HG03103 (cell line): ENCODE results near the gene FBN2.
"Not testable (repeated sequence)": the region's sequence is repeated elsewhere in the genome, so short reads cannot be mapped to it uniquely, and the experiment has no call there.

Source experiments
- ATAC-seq: cut with Tn5 transposase; IDR thresholded peaks from one replicate; pipeline ENCODE4 v1.9.1; 2021; ENCODE audit warnings: low read depth; ENCODE audit not compliant: unreplicated experiment

Gene FBN2

DNA sequence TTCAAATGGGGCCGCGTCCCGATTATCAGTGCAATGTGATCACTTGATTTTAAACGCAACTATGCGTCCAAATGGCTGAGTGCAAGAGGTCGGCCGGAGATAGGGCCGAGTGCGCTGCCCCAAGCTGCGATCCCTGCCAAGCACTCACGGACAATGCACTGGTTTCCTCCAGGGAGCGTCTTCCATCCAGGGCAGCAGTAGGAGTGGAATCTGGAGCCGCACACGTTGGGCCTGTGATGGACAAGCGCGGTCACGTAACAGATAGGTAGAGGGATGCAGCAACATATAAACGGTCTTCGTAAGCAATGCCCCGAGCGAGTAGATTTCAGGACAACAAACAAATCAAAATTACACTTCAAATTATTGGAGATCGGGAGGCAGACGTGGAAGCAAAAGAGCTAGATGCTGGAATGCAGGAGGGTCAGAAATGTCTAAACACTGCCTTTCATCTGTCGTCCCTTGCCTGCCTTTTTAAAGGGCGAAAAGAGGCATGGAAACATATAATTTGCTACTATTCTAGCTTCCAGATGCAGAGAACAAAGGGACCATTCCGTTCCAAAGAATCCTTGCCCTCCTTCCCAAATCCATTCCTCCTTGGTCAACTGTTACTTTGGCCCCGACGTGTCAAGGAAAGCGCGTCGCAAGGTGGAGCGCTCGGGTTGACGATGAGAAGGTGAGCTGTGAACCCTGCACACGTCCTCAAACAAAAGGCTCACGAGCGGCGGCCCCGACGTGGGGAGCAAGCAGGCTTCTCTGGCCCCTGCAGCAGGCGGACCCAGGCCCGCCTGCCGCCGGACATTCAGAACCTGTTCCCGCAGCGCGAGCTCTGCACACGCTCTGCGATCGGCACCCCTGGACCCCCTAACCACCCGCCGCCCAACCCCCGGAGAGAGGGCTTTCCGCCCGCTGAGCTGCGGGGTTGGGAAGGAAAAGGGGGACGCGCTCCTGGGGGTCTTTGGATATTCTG is 1.5 kb downstream of the FBN2 start:
- no peak for ATAC-seq

DNA sequence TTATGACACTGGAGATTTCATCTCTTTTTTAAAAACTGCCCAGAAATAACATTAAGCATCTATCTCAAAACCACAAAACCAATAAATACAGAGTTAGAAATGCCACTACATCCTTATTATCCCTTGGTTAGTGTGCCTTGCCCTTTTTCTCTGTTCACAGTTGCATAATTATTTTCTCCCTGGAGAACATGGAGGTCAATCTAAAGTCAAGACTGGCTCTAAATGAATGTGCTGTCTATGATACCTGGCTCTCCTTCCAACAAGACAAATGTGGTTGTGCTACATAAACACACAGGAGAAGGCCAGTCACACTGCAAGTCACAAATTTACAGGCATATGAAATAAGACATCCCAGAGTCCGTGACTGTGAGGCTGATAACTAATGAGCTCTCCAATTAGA is 2.8 kb downstream of the FBN2 start:
- ATAC-seq = no peak

DNA sequence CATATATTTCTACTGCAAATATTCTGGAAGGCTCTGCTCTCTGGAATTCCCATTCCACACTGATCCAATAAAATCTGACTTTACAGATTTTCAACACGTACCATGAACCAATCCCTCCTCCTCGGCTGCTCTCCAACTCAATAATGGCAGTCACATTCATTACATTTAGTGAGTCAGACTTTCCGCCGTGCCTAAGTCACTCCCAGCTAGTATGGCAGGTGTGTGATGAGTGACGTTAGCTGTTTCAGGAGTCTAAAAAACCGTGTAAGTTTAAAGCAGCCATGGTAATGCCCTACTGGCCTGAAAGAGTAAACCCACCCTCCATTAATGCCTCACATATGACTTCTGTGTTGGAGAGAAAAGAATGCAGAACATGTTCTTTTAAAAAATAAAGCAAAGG is 3.3 kb downstream of the FBN2 start:
- ATAC-seq = no peak

DNA sequence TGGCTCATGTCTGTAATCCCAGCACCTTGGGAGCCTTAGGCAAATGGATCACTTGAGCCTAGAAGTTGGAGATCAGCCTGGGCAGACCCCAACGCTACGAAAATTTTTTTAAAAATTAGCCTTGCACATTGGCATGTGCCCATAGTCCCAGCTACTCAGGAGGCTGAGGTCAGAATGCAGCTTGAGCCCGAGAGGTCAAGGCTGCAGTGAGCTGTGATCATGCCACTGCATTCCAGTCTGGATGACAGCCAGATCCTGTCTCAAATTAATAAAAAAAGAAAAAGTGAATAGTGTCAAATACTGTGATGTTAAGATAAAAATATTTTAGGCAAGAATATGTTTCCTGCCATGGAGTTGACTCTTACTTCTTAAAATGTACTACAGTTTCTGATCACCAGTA is 5.3 kb downstream of the FBN2 start:
- no peak for ATAC-seq

DNA sequence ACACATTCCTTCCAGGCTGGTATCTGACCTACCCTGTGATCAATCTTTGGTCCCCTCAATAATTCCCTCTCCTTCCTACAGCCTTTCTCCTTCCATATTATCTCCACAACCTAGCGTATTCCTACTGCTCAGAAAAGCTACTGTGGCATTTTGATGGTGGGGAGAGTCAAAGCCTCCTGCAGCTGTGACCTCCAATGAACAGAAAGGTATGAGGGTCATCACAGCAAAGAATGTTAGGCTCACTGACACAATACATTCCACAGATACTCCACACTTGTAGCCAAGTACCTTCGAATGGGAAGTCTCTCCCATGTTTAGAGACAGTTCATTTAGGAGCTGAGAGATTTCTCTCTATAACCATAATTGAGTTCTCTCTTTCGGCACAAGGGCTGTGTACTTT is 5.9 kb downstream of the FBN2 start:
- ATAC-seq = no peak

DNA sequence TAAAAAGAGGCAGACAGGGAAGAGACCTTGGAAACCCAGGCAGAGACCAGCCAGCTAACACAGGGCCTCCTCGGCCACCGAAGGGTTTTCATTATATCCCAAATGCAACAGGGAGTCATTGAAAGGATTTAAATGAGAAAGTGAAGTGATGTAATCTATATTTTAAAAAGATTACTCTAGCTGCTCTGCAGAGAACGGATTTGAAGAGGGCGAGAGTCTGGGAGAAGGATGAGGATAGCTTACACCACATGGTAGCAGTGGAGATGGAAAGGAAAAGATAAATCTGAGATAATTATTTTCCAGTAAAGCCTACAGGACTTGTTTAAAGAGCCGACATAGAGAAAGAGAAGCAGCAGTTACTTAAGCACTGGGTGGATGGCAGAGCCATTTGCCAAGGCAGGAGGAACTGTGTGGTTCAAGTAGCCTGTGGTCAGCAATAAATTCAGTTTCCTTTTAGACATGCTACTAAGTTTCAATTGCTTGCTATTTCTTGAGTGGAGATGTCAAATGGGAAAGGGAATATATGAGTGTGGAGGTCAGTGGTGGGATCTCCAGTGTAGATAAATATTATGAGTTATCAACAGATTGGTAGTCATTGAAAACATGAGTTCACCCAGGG is 9.3 kb downstream of the FBN2 start:
- ATAC-seq = no peak

DNA sequence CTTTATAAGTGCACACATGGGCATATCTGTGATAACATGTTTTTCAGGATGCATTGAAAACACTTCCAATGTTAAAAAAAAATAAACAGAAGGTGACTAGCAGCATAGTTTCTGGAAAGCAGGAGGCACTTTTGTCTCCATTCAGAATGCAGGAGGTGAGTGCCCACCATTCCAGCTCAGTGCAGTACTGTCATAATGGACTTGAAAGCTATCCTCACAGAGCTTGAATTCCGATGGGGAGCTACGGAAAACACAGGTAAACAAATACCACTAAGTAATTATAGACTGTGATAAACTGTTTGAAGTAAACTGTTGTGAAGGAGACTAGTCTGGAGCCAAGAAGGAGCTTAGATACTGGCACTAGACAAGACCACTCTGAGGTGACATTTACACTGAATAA is 9.9 kb downstream of the FBN2 start:
- ATAC-seq = no peak

DNA sequence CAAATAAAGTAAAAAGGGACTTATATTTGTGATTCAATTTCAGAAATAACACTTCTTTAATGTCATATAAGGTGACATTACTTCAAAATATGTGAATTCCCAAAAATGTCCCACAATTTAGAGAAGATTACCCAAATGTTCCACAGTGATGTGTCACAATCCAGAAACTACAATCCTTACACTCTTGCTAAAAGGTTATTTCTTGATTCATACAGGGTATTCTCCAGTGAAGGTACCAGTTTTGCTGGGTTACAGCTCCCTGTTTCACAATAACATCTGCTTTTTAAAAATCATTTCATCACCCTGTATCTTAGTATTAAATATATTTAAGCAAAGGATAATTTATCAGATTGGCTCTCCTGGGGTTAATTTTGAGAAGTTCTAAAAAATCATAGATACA is 11.0 kb downstream of the FBN2 start:
- no peak for ATAC-seq

DNA sequence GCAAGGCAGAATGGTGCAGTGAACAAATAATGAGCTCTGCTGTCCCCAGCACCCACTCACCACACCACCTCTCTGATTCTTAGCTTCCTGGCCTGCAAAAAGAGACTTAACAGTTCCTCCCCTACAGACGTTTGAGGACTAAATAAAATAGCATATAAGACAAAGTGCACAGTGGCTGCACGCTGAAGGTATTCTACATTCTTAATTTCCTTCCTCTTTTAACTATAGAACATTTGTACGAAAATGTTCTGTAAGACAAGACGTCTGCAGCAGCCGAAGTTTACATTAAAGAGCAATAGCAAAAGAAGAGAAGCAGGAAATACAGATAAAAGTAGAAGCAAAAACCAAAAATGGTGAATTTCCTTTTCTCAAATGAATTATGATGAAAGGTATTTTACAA is 15.7 kb downstream of the FBN2 start:
- ATAC-seq = no peak

DNA sequence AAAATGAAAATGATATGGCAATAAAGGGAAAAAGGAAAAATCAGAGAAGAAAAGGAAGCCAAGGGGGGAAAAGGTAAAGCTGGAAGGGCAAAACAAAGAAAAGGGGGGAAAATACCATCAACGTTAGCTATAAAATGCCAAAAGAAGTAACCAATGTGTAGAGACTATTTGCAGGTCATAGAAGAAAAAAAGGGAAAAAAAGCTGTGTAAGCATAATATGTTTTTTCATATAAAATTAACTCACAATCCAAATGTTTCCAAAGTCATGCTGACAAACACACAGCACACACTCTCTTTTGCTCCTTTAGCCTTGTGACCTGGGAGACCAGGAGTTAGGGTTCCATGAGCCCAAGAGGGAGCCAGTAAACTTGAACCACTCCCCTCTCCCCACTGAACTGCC is 18.2 kb downstream of the FBN2 start:
- no peak for ATAC-seq

DNA sequence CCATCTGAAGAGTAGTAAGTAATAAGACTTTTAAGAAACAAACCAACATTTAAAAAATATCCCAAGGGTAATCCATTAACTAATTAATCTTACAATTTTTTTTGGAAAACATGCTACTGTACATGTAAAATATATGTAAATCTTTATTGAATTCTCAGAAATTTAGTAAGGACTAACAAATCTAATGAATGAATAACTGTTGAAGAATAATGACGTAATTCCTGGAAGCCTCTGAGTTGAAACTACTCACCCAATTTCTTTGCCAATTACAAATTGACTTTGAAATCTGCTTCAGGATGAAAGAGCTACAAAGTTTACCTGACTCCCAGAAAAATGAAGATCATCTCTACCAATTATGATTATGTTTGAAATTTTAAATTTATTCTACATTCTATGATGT is 21.1 kb downstream of the FBN2 start:
- no peak for ATAC-seq

DNA sequence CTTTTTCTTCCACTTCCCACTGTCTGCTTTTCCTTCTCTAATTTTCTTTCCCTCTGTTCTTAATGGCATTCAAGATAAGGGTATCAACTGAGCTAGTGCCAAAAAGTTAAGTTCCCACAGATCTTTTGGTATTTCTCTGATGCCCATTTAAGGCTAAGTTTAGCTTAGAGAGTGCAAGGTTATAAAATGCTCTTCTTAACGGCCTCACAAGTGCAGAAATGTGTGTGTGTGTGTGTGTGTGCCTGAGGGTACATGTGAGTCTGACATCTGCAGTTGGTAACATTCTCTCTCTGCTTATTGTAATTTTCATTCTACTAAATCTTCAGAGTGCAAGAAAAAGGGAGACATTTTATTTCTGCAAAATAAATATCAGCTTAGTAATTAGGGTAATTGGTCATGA is 24.2 kb downstream of the FBN2 start:
- ATAC-seq = no peak

DNA sequence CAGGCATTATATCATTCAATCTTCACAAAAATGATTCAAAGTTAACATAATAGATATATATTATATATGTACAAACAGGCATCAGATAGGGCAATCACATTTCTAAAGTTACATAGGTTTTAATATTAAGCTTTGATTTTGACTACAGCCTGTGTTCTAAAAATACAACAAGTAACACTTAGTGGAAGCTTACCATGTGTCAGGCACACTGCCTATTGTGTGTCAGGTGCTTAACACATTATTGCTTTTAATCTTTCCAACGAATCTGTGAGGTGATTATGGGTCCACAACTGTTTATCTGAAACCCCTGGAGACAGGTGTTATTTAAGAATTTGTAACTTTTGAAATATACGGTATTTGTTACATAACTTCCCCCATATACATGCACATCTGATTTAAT is 25.2 kb downstream of the FBN2 start:
- ATAC-seq = no peak

DNA sequence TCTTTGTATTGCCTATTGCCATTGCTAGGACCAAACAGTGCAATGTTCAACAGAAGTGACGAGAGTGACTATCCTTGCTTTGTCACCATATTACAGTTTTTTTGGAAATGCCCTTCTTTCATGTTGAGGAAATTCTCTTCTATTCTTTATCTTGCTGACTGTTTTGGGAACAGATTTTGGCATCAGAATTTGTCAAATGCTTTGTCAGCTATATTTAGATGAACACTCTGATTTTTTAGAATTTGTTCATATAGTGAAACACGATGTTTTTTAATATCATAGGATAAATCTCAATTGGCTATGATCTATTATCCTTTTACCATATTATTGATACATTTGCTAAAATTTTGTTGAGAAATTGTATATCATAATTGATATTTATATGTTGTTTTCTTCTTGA is 31.4 kb downstream of the FBN2 start:
- no peak for ATAC-seq

DNA sequence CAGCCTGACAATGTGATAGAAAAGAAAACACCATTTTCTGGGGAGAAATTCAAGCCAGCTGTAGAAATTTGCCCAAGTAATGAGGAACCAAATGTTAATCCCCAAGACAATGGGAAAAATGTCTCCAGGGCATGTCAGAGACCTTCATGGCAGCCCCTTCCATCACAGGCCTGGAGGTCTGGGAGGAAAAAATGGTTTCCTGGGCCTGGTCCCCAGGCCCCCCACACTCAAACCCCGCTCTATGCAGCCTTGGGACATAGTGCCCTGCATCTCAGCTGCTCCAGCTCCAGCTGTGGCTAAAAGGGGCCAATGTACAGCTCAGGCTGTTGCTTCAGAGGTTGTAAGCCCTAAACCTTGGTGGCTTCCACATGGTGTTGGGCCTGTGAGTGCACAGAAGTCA is 34.3 kb downstream of the FBN2 start:
- ATAC-seq = not testable (repeated sequence)

DNA sequence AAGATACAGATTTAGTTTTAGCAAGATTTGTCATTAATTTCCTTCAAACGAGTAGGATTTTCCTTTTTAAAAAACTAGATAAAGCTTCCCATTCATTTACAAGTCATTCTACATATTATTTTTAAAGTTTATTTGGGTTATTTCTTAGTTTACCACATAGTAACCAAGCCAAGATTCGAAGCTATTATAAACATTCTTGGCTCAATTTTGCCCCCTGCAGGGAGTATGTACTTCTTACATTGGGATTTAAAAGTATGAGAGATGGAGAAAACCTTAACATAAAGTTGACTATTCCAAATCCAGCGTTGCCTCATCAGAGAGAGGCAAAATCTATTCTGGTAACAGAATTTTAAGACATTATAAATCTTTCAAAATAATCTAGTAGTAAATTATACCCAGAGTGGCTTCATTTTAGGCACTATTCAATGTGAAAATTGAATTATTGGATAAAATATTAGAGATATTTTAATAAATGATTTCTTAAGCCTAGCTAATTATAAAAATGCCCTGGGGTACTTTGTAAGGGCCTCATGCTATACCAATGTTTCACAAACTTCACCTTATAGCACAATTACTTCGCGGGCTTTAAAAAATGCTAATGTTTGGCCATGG is 39.1 kb downstream of the FBN2 start:
- no peak for ATAC-seq

DNA sequence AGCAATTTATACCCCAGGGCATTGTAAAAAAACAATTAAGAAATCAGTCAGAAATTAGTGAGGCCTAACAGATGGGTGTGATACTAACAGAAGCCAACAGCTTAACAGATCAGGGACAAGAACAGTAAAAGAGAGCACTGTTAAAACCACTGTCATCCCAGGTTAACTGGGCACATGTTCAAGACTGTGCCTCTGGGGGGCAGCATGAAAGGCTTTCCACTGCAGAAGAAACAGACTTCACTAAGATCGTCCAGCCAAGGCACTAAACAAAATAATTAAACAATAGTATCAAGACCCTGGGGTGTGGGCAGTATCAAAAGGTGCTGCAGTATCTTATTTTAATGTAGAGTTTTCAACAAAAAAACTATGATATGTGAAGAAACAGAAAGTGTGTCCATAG is 43.5 kb downstream of the FBN2 start:
- ATAC-seq = no peak

DNA sequence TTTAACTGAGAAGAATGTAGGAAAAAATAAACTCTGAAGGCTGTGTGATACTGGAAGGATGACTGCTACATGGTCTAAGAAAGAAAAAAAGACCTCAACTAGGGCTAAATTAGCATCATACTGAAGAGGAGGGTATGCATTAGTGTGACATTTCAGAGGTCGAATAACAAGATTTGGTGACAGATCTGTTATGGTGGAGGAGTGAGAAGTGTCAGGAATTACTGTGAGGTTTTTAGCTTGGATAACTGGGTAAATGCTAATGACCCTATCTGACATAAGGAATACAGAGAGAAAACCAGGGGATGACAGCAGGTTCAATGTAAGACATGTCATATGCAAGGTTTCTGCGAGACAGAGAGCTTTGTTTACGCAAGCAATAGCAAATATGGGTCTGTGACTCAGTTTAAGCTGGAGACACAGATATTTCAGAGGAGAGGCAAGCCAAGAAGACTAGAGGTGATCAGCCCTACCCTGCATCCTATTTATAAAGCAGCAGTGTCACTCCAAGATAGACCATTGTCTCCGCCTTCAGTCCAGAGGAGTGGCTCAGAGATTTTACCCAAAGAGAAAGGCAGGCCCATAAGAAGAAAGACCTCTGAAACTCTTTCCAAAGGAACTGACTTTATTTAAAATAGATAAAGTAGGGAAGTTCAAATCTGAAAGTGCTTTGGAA is 44.3 kb downstream of the FBN2 start:
- ATAC-seq = no peak

DNA sequence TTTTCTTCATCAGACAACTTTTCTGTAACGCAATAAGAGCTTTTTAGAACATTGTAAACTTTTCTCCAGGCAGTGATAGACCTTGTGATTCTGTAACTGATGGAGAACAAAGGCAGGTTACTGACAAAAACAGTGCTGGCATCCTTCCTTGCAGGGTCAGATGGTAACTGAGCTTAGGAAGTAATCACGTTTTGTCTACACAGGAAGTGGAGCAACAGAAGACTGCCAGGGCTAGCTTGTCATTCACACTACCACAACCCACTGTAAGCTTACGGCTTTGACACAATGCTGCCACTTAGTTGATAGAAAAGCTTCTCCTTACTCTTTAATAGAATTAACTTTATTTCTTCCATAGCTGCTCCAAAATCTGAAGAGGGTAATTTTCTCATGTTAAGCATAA is 46.8 kb downstream of the FBN2 start:
- no peak for ATAC-seq

DNA sequence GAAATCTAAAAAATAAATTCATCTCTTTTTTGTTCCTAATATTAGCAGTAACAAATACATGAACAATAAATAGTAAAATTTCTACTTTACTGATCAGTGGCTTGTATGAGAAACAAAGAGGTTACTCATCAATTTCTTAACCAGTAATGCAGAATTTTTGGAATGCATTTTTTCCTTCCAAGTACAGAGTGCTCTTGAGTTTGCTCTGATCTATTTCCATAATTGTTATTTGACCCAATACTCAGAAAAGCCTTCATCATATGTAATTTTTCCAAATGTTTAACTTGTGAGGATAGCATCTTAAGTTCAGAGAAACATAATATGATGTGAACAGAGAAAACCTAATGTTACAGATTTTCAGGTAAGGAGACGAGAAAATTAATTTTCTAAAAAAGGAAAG is 47.3 kb downstream of the FBN2 start:
- no peak for ATAC-seq

DNA sequence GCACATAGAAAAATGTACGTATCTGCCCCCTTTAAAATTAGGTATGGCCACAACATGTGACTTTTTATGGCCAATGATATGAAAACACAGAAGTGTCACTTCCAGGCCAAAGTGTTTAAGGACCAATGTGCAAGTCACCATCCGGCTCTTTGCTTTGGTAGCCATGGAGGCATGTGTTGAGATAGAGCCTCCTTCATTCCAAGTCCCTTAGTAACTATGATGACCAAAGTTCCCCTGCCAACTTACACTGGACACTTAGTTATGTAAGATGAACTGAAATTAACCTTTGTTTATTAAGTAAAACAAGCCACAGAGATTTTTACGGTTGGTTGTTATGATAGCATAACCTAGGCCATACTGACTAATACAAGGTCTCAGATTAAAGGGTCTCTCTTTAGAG is 51.0 kb downstream of the FBN2 start:
- ATAC-seq = no peak
